Measurements from ENCODE around the gene TFEB.

TFEB gene

GRCh38 chr6:41655176-41655575 is 80.2 kb downstream of the TFEB start:
- H3K27me3 ChIP-seq (ENCODE audit: control insufficient read depth, insufficient read depth, low read length), result no peaks in the 10 kb centered on the region
- no CpG with 5 or more reads among the region's 8 CpGs for whole genome bisulfite sequencing (ENCODE audit: insufficient coverage, insufficient read length)
- H3K4me3 ChIP-seq (ENCODE audit: low read length), result no peak overlapping the region
- peaks cover 18% of the 10 kb centered on the region for H3K36me3 ChIP-seq (ENCODE audit: control insufficient read depth, insufficient read depth, low read length)
- no peak overlapping the region for H3K27ac ChIP-seq (ENCODE audit: low read length)
- no peaks in the 10 kb centered on the region for H3K9me3 ChIP-seq (ENCODE audit: control insufficient read depth, insufficient read depth, low read length)
- H3K4me1 ChIP-seq (ENCODE audit: control insufficient read depth, insufficient read depth, low read length), result no peaks in the 10 kb centered on the region; the same call in 1 of the 2 replicates
- no peak for DNase-seq (ENCODE audit: low read depth, low spot score)

GRCh38 chr6:41654698-41655151 is 80.7 kb downstream of the TFEB start:
- Histone ChIP-seq H3K9me3 (ENCODE audit: control insufficient read depth, insufficient read depth, low read length) (no peaks in the 10 kb centered on the region), H3K36me3 (ENCODE audit: control insufficient read depth, insufficient read depth, low read length) (peaks cover 19% of the 10 kb centered on the region), H3K27ac (ENCODE audit: low read length) (no peak overlapping the region), H3K4me1 (ENCODE audit: control insufficient read depth, insufficient read depth, low read length) (no peaks in the 10 kb centered on the region; the same call in 1 of the 2 replicates), H3K4me3 (ENCODE audit: low read length) (no peak overlapping the region), H3K27me3 (ENCODE audit: control insufficient read depth, insufficient read depth, low read length) (no peaks in the 10 kb centered on the region)
- no CpG with 5 or more reads among the region's 8 CpGs for WGBS (ENCODE audit: insufficient coverage, insufficient read length)
- no peak for DNase-seq (ENCODE audit: low read depth, low spot score)

- Histone ChIP-seq H3K9me3 (ENCODE audit: control insufficient read depth, insufficient read depth, low read length) (no peaks in the 10 kb centered on the region), H3K27ac (ENCODE audit: low read length) (no peak overlapping the region), H3K4me1 (ENCODE audit: control insufficient read depth, insufficient read depth, low read length) (no peaks in the 10 kb centered on the region; the same call in 1 of the 2 replicates), H3K27me3 (ENCODE audit: control insufficient read depth, insufficient read depth, low read length) (no peaks in the 10 kb centered on the region), H3K36me3 (ENCODE audit: control insufficient read depth, insufficient read depth, low read length) (peaks cover 20% of the 10 kb centered on the region), H3K4me3 (ENCODE audit: low read length) (no peak overlapping the region)
- DNase-seq (ENCODE audit: low read depth, low spot score), result no peak
- no CpG with 5 or more reads among the region's 5 CpGs for WGBS (ENCODE audit: insufficient coverage, insufficient read length)
Observed at GRCh38 chr6:41654151-41654697, 81.2 kb downstream of the TFEB start.

- Histone ChIP-seq H3K27ac (ENCODE audit: low read length) (no peak overlapping the region), H3K36me3 (ENCODE audit: control insufficient read depth, insufficient read depth, low read length) (peaks cover 25% of the 10 kb centered on the region), H3K4me3 (ENCODE audit: low read length) (no peak overlapping the region), H3K9me3 (ENCODE audit: control insufficient read depth, insufficient read depth, low read length) (no peaks in the 10 kb centered on the region), H3K27me3 (ENCODE audit: control insufficient read depth, insufficient read depth, low read length) (no peaks in the 10 kb centered on the region), H3K4me1 (ENCODE audit: control insufficient read depth, insufficient read depth, low read length) (no peaks in the 10 kb centered on the region; the same call in 1 of the 2 replicates)
- WGBS (ENCODE audit: insufficient coverage, insufficient read length), result no CpG with 5 or more reads among the region's 5 CpGs
- DNase-seq (ENCODE audit: low read depth, low spot score), result no peak
Observed at GRCh38 chr6:41653691-41654090, 81.7 kb downstream of the TFEB start.

GRCh38 chr6:41652866-41653652 is 82.3 kb downstream of the TFEB start:
- Histone ChIP-seq H3K4me1 (ENCODE audit: control insufficient read depth, insufficient read depth, low read length) (no peaks in the 10 kb centered on the region), H3K27ac (ENCODE audit: low read length) (no peak overlapping the region), H3K27me3 (ENCODE audit: control insufficient read depth, insufficient read depth, low read length) (no peaks in the 10 kb centered on the region), H3K9me3 (ENCODE audit: control insufficient read depth, insufficient read depth, low read length) (no peaks in the 10 kb centered on the region), H3K4me3 (ENCODE audit: low read length) (no peak overlapping the region), H3K36me3 (ENCODE audit: control insufficient read depth, insufficient read depth, low read length) (peaks cover 29% of the 10 kb centered on the region)
- DNase-seq (ENCODE audit: low read depth, low spot score), result no peak
- WGBS (ENCODE audit: insufficient coverage, insufficient read length), result no CpG with 5 or more reads among the region's 32 CpGs

GRCh38 chr6:41651962-41652657 is 83.3 kb downstream of the TFEB start:
- Histone ChIP-seq H3K4me1 (ENCODE audit: control insufficient read depth, insufficient read depth, low read length) (no peaks in the 10 kb centered on the region), H3K27ac (ENCODE audit: low read length) (no peak overlapping the region), H3K36me3 (ENCODE audit: control insufficient read depth, insufficient read depth, low read length) (peaks cover 30% of the 10 kb centered on the region), H3K4me3 (ENCODE audit: low read length) (no peak overlapping the region), H3K27me3 (ENCODE audit: control insufficient read depth, insufficient read depth, low read length) (no peaks in the 10 kb centered on the region), H3K9me3 (ENCODE audit: control insufficient read depth, insufficient read depth, low read length) (no peaks in the 10 kb centered on the region)
- DNase-seq (ENCODE audit: low read depth, low spot score), result no peak
- no CpG with 5 or more reads among the region's 14 CpGs for WGBS (ENCODE audit: insufficient coverage, insufficient read length)

GRCh38 chr6:41651246-41651961 is 84.0 kb downstream of the TFEB start:
- no CpG with 5 or more reads among the region's 11 CpGs for WGBS (ENCODE audit: insufficient coverage, insufficient read length)
- Histone ChIP-seq H3K4me3 (ENCODE audit: low read length) (no peak overlapping the region), H3K27ac (ENCODE audit: low read length) (no peak overlapping the region)

GRCh38 chr6:41650120-41650519 is 85.3 kb downstream of the TFEB start:
- Histone ChIP-seq H3K4me3 (ENCODE audit: low read length) (no peak overlapping the region), H3K9me3 (ENCODE audit: control insufficient read depth, insufficient read depth, low read length) (no peaks in the 10 kb centered on the region), H3K27ac (ENCODE audit: low read length) (no peak overlapping the region), H3K36me3 (ENCODE audit: control insufficient read depth, insufficient read depth, low read length) (peaks cover 35% of the 10 kb centered on the region), H3K4me1 (ENCODE audit: control insufficient read depth, insufficient read depth, low read length) (no peaks in the 10 kb centered on the region), H3K27me3 (ENCODE audit: control insufficient read depth, insufficient read depth, low read length) (no peaks in the 10 kb centered on the region)
- no CpG with 5 or more reads among the region's 2 CpGs for WGBS (ENCODE audit: insufficient coverage, insufficient read length)
- DNase-seq (ENCODE audit: low read depth, low spot score), result no peak

More at GRCh38 chr6:41651246-41651961, 84.0 kb downstream of the TFEB start:
- Histone ChIP-seq H3K4me1 (ENCODE audit: control insufficient read depth, insufficient read depth, low read length) (no peaks in the 10 kb centered on the region), H3K9me3 (ENCODE audit: control insufficient read depth, insufficient read depth, low read length) (no peaks in the 10 kb centered on the region), H3K36me3 (ENCODE audit: control insufficient read depth, insufficient read depth, low read length) (peaks cover 31% of the 10 kb centered on the region), H3K27me3 (ENCODE audit: control insufficient read depth, insufficient read depth, low read length) (no peaks in the 10 kb centered on the region)
- DNase-seq (ENCODE audit: low read depth, low spot score), result no peak

GRCh38 chr6:41649596-41649995 is 85.8 kb downstream of the TFEB start:
- WGBS (ENCODE audit: insufficient coverage, insufficient read length), result no CpG with 5 or more reads among the region's 10 CpGs
- no peaks in the 10 kb centered on the region for H3K27me3 ChIP-seq (ENCODE audit: control insufficient read depth, insufficient read depth, low read length)
- peaks cover 35% of the 10 kb centered on the region for H3K36me3 ChIP-seq (ENCODE audit: control insufficient read depth, insufficient read depth, low read length)
- no peaks in the 10 kb centered on the region for H3K9me3 ChIP-seq (ENCODE audit: control insufficient read depth, insufficient read depth, low read length)
- no peak overlapping the region for H3K4me3 ChIP-seq (ENCODE audit: low read length)
- H3K27ac ChIP-seq (ENCODE audit: low read length), result no peak overlapping the region
- no peaks in the 10 kb centered on the region for H3K4me1 ChIP-seq (ENCODE audit: control insufficient read depth, insufficient read depth, low read length)
- no peak for DNase-seq (ENCODE audit: low read depth, low spot score)

- no CpG with 5 or more reads among the region's 5 CpGs for WGBS (ENCODE audit: insufficient coverage, insufficient read length)
- peaks cover 35% of the 10 kb centered on the region for H3K36me3 ChIP-seq (ENCODE audit: control insufficient read depth, insufficient read depth, low read length)
- no peaks in the 10 kb centered on the region for H3K27me3 ChIP-seq (ENCODE audit: control insufficient read depth, insufficient read depth, low read length)
- DNase-seq (ENCODE audit: low read depth, low spot score), result no peak
- peaks cover 2% of the 10 kb centered on the region for H3K4me1 ChIP-seq (ENCODE audit: control insufficient read depth, insufficient read depth, low read length)
- H3K4me3 ChIP-seq (ENCODE audit: low read length), result no peak overlapping the region; the same call in 1 of the 2 replicates
- H3K9me3 ChIP-seq (ENCODE audit: control insufficient read depth, insufficient read depth, low read length), result no peaks in the 10 kb centered on the region
- H3K27ac ChIP-seq (ENCODE audit: low read length), result no peak overlapping the region
Observed at GRCh38 chr6:41648921-41649320, 86.5 kb downstream of the TFEB start.
